Effector CD8-positive, alpha-beta T cell (primary cell): ENCODE measurements around the gene DNAJC15.
"Not testable (repeated sequence)": the region's sequence is repeated elsewhere in the genome, so short reads cannot be mapped to it uniquely, and the experiment has no call there.

ENCODE experiments used
- DNase-seq: peaks from one replicate; lab custom pipeline; 2025; lab: John Stamatoyannopoulos, UW

Gene DNAJC15

DNA sequence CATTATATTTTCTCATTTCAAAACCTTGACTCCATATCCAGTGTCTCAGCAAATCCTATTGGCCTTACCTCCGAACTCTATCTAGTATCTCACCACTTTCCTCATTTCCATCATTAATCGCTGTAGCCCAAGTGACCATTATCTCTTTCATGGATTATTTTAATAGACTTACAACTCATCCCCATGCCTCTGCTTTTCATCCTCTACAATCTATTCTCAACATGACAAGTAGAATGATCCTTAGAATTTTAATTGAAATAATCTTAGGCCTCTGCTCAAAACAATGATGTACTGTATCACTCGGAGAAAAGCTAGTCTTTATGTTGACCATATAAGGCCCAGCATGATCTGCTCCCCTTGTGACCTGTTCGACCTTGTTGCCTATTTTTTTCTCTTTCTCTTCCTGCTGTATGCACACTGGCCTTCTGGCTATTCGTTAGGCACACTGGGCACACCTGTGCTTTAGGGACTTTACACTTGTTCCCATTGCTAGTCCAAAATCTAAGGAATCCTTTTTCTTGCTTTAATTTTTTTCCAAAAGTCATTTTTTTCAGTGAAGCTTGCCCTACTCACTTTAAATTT, 21.4 kb downstream of the DNAJC15 start:
- DNase-seq, result no peak

GRCh38 chr13:43045302-43045773, 22.0 kb downstream of the DNAJC15 start:
- peak; percentile 1 for DNase-seq

- DNase-seq, result no peak
These were observed 22.9 kb downstream of the DNAJC15 start for GRCh38 chr13:43046259-43046658.

DNA sequence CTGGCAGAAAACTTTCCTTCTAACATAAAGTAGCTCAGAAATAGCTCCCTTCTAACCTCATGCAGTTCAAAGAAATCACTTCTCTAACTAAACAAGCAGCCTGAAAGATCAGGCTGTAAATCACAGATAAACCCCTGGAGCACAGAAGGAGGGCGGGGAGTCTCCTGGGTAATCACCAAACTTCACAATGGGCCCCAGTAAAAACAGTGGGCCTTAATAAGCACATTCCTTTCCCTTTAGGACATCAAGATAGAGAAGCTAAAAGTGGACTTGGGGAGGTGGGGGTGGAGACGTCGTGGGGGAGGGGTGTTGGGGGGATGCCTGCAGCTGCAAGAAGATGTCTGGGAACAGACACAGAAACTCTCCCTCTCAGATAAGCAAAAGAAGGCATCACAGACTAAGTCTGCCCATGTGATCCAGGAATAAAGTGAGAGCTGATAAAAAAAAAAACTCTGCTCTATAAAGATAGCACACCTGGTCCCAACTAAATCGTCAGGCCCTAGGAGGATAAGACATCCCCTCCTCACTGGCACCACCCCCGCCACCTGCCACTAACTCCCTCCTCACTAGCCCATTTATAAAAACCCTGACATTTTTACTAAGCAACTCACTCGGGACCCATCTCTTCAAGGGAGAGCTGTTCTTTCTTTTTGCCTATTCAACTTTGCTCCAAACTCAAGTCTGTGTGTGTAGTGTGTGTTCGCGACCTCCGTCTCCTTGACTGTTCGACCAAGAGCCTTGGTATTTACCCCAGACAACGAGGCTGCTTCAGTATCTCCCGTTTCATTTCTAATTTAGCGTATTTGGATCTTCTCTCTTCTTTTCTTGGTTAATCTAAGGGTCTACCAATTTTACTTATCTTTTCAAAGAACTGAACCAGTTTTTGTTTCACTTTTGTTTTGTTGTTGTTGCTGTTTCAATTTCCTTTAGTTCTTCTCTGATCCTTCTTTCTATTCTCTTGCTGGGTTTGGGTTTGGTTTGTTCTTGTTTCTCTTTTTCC, 31.7 kb downstream of the DNAJC15 start:
- no peak for DNase-seq

- peak; percentile 42 for DNase-seq
These were observed 34.4 kb downstream of the DNAJC15 start for GRCh38 chr13:43057653-43058317.

DNA sequence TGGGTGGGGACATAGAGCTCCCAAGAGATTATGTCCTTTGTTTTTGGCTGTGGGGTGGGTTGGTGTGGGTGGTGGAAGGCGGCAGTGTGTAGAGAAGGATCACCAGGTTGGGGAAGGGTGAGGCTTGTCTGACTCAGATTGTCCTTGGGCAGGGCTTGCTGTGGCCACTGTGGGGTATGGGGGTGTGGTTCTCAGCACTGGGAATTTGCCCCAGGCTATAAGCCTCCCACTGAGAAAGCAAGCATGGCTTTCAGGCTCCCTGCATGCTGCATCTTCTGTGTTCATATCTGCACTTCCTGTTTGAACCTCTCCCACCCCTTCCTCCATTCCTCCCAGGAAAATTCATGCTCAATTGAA, 34.9 kb downstream of the DNAJC15 start:
- no peak for DNase-seq

DNA sequence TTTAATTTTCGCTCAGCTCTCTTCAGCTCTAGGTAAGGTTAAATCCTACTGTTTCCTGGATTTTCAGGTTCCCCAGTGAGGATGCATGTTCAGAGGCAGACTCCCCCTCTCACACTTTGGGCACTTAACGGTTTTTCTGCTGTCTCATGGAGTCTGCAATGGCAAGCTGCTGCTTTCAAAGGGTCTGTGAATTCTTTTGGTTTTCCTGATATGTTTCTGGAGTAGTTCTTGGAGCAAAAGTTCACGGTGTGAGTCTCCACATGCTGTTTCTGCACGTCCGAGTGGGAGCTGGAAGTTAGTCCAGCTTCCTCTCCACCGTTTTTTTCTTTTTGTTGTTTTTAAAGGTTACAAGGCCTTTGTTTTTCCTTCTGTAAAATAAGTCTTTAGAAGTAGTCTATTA, 35.4 kb downstream of the DNAJC15 start:
- DNase-seq, result no peak

- not testable (repeated sequence) for DNase-seq
These were observed 36.4 kb downstream of the DNAJC15 start for GRCh38 chr13:43059779-43060178.

DNA sequence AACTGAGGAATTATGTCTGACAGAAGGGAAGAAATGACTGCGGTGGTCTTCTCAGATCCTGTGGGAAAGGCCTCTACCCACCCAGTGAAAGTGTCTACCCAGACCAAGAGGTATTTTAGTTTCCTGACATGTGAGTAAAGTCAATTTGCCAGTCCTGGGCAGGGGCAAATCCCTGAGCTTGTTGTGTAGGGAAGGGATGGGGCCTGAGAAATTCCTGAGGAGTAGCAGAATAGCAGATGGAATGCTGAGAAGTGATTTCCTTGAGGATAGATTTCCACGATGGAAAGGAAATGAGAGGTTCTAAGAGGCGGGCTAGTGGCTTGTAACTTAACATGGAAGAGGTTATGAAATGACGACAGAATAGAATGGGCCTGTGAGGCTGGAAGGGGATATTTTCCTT, 37.4 kb downstream of the DNAJC15 start:
- DNase-seq, result not testable (repeated sequence)

DNA sequence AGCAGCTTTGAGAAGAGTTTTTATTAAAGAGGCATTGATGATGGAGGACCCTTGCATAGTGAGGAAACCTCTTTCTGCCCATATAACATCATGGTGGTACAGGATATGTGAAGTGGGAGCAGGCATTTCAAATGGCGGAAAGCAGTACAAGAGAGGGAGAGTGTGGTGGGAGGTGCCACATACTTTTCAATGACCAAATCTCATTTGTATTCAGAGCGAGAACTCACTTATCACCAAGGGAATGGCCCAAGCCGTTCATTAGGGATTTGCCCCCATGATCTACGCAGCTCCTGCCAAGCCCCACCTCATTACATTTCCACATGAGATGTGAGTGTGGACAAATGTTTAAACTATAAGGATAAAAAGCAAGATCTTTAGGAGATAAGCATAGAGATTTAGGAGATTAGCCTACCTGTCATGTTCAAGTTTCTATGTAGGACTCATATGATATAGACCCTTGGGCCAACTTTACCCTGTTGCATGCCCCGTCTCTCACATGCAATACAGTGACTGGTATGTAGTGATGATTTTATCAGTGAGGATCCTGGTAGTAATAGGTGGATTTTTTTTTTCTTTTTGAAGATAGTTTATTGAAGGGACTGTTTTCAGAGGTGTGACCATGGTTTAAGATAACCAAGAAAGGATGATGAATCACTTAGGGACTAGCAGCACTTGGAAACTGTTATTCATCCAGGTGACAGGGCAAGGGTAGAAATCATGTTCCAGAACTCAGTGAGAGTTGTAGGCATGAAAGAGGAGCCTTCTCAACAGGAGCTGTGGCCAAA, 38.3 kb downstream of the DNAJC15 start:
- DNase-seq, result no peak

DNA sequence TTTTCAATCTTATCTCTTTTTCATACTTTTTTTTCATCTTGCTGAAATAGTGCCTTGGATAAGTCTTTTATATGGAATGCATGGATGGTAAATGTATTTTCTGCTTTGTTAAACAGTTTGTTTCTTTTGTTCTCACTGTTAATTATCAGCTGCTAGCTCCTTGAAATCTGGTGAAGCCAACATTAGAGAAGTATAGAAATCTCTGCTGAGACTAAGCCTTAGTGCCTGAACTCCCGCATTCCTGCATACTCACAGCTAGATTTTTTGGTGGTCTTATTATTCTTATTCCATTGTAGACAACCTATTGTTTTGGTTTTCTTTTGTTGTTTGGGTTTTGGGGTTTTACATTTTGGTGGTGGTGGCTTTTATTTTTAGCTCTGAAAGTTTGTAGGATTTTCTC, 48.4 kb downstream of the DNAJC15 start:
- DNase-seq, result no peak

DNA sequence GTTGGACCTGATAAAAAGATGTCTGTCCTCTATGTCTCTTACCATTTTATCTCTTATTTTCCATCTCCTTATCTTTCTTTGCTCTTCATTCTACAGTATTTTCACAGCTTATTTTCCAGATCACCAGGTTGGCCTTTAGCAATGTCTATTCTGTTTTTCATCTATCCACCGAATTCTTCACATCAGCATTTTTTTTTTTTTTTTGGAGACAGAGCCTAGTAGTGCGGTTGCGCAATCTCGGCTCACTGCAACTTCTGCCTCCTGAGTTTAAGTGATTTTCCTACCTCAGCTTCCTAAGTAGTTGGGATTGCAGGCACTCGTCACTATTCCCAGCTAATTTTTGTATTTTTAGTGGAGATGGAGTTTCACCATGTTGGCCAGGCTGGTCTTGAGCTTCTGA, 49.0 kb downstream of the DNAJC15 start:
- DNase-seq, result no peak

DNA sequence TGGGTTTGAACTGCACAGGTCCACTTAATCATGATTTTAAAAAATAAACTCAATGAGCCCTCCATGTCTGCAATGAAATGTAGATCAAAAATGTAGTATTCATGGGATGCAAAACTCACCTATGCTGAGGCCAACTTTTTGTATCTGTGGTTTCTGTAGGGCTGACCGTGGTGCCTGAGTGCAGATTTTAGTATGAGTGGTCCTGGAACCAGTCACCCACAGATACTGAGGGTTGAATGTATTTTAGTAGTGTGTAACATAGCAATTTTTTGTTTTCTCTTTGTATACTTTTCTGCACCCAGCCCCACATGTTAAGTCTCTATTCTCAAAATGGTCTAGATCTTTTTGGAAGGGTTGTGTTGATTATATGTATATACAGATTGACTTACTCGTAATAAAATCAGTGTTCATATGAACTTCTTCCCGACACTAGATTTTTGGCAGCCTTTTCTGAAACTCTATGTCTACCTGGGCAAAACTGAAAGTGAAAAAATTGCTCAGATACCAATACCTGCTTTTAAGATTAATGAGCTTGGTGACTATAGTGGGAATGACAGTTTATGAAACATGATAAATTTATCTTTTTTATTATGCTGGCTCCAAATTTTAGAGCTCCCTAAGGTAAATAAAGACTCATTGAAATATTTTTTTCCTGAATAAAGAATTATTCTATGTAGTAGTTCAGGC, 51.6 kb downstream of the DNAJC15 start:
- no peak for DNase-seq

DNA sequence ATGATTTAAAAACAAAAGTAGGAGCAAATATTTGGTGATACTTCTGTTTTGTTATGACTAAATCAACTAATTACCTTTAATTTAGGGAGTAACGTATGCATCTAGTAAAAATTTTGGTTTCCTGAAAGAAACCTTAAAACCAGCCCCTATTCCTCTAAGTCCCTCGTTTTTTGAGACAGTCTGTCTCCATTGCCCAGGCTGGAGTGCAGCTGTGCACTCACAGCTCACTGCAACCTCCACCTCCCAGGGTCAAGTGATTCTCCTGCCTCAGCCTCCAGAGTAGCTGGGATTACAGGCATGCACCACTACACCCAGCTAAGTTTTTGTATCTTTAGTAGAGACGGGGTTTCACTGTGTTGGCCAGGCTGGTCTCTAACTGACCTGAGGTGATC, 52.1 kb downstream of the DNAJC15 start:
- not testable (repeated sequence) for DNase-seq

- DNase-seq, result no peak
These were observed 53.7 kb downstream of the DNAJC15 start for GRCh38 chr13:43077046-43077445.

DNA sequence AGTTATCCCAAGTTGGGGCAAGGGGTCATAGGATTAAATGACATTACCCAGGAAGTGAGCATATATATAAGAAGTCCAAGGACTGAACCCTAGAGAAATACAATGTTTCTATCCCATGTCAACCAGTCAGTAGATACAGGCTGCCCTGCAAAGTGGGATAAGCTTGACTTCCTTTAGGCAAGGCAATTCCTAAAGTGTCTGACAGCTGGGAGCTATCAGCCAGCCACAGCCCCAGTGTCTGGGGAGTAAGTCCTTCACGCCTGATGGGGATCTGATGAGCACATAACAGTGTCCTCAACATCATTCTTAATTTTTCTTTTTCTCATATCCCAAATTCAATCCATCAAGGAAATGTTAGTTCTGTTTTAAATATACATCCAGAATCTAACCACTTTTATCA, 54.1 kb downstream of the DNAJC15 start:
- no peak for DNase-seq

DNA sequence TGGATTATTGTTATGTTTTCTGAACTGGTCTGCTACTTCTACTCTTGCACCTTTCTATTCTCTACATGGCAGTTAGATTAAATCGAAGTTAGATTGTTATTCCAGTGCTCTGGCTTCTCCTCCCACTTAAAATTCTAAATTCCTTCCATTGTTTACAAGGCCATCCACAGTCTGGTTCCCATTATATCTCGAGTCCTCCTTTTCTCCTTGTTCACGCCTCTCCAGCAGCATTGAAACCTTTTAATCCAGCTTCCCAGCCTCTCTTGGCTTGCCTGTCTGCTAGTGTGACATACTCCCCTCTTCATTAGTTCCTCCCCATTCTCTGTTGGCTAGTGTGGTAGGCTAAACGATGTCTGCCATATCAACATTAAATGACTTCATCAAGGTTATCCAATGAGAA, 54.5 kb downstream of the DNAJC15 start:
- DNase-seq, result no peak

GRCh38 chr13:43078399-43078798, 55.0 kb downstream of the DNAJC15 start:
- no peak for DNase-seq

- no peak for DNase-seq
These were observed 56.1 kb downstream of the DNAJC15 start for GRCh38 chr13:43079392-43079931.

DNA sequence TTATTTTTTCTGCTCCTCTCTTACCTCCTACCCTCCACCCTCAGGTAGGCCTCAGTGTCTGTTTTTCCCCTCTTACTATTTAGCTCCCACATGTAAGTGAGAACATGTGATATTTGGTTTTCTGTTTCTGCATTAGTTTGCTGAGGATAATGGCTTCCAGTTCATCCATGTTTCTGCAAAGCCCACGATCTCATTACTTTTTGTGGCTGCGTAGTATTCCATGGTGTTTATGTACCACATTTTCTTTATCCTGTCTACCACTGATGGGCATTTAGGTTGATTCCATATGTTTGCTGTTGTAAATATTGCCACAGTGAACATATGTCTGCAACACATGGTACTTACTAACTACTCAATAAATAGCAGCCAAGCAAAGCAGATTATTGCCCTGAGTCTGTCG, 56.8 kb downstream of the DNAJC15 start:
- no peak for DNase-seq

GRCh38 chr13:43081866-43082265, 58.5 kb downstream of the DNAJC15 start:
- no peak for DNase-seq
